Gastrocnemius medialis (tissue), 4 donors: Measurements from ENCODE around the gene SLC27A1. TPM values are rescaled to one million over a fixed set of nuclear protein-coding genes. Genes with fewer than 3 reads are reported as not detected.

Experiments used
- ATAC-seq, 2 donors: fragments of 150-250 bp; one replicate each; pipeline ENCODE4 v1.9.1; 2016
- DNase-seq, 2 donors: peaks; one replicate each; pipeline ENCODE4 v3.0.0-alpha.2; 2019
- H3K27ac ChIP-seq, 4 donors: fragments of 200-600 bp; sonication (generic); 1 replicate in 1 of 4; 2 replicates in 3 of 4; pipeline ENCODE4 v1.5.1; 2016 to 2018; ENCODE audit warnings: mild to moderate bottlenecking in 2 of 4, moderate library complexity in 1 of 4
- H3K27me3 ChIP-seq, 3 donors: fragments of 200-600 bp; sonication (generic) in 2 of 3; 1 replicate in 1 of 3; 2 replicates in 2 of 3; pipeline versions ENCODE4 v1.5.1 to v1.6.0; 2016 to 2019; ENCODE audit warnings: mild to moderate bottlenecking in 1 of 3, moderate library complexity in 1 of 3
- H3K36me3 ChIP-seq, 2 donors: fragments of 200-600 bp; sonication (generic) in 1 of 2; one replicate each; pipeline ENCODE4 v1.5.1; 2017 to 2018
- H3K4me1 ChIP-seq, 2 donors: fragments of 200-600 bp; sonication (generic) in 1 of 2; one replicate each; pipeline ENCODE4 v1.5.1; 2016 to 2017; ENCODE audit warnings: mild to moderate bottlenecking in 2 of 2
- H3K4me3 ChIP-seq, 4 donors: fragments of 200-600 bp; sonication (generic) in 3 of 4; 1 replicate in 1 of 4; 2 replicates in 3 of 4; pipeline ENCODE4 v1.5.1; 2016 to 2019; ENCODE audit warnings: mild to moderate bottlenecking in 2 of 4
- H3K9me3 ChIP-seq, 3 donors: fragments of 200-600 bp; sonication (generic) in 2 of 3; 1 replicate in 1 of 3; 2 replicates in 2 of 3; pipeline ENCODE4 v1.5.1; 2016 to 2019
- POLR2A ChIP-seq, 2 donors: fragments of 450-650 bp; IDR thresholded peaks; one replicate each; pipeline ENCODE4 v1.6.1; 2017; ENCODE audit warnings: antibody characterized with exemption in 2 of 2, mild to moderate bottlenecking in 2 of 2, moderate library complexity in 2 of 2
- in situ Hi-C, 4 donors: fragments of 200-750 bp; cut with MboI; loops; one replicate each; pipeline versions ENCODE4 v1.15.0 to v1.8.0; 2017; ENCODE audit warnings: low sequenced_read_pairs in 4 of 4
- intact Hi-C: fragments of 100-400 bp; cut with DNase I; formaldehyde crosslinking; loops from one replicate; pipeline ENCODE4 v1.15.1; 2023; ENCODE audit warnings: low total_unique reads
- total RNA-seq, 4 donors: library from RNA; depleted of rRNA; stranded (reverse); fragments of >200 nt; gene quantifications; one replicate each; pipeline versions ENCODE4 v1.1.0 to v1.2.3, GENCODE V29; 2016
- TF ChIP-seq, protein P1 (sequence below), 5 experiments: fragments of 450-650 bp in 3 of 5; fragments of 200-600 bp in 2 of 5; sonication (generic) in 2 of 5; IDR thresholded peaks in 4 of 5; conservative IDR thresholded peaks in 1 of 5; 1 replicate in 4 of 5; 2 replicates in 1 of 5; pipeline ENCODE4 v1.5.1; 2016 to 2019; ENCODE audit warnings: antibody characterized with exemption in 5 of 5, mild to moderate bottlenecking in 3 of 5, moderate library complexity in 3 of 5

The SLC27A1 gene
- total RNA-seq, 4 donors from 2014 or later = 20.7 to 53.8 (median 43.7) TPM

DNA sequence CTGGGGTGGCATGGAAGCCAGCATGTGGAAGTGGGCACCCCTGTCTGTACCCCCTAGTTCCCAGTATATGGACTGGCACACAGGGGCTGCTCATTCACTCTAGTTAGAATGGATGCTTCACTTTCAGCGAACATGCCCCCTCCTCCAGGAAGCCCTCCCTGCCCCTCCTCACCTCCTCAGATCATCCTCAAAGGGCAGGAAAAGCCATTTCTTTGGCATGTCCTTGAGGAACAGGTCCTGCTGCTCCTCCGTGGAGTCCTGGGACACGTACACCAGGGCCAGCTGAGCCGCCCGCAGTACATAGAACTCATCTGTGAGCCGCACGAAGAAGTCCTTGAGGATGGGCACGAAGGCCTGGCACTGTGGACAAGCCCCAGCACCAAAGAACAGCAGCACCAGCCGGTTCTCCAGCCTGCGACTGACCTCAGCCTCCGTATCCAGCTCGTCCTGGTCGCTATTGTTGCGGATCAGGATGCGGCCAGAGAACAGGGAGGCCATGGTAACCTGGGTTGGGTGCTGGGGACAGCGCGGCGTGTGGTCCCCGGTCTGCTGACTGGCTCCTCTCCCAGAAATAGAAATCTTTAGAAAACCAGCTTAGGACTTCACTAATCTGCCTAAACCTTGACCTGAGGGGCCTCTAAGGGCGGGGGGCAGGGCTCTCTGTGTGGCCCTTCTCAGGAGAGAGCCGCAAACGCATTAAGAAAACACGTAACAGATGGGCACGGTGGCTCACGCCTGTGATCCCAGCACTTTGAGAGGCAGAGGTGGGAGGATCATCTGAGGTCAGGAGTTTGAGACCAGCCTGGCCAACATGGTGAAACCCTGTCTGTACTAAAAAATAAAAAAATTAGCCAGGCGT lies 9.7 kb upstream of the SLC27A1 start, which contains the start of gene NXNL1:
NXNL1 (minus strand) TSS at position 555 of the 859 bp plus-strand sequence; CDS start at position 498, 57 bp downstream.
- Histone ChIP-seq H3K36me3 (no peaks in the 10 kb centered on the region), H3K27me3 (peaks cover 26 to 38% (median 36%) of the 10 kb centered on the region in 3 donors), H3K27ac (no peak within 1 kb of the TSS), H3K9me3 (no peaks in the 10 kb centered on the region), H3K4me3 (no peak within 1 kb of the TSS), H3K4me1 (no peaks in the 10 kb centered on the region)
- intact Hi-C loops = no loop called here
- DNase-seq (no peak), ATAC-seq (no peak)
- in situ Hi-C loops = loop anchor here in 2 of 4 donors (10.0 kb wide), 2 partner anchors 66 to 116 kb away; partner anchors contain the start of gene CCDC194 (in 1 of the 2)
- no peak for TF ChIP-seq POLR2A (IDR thresholded peaks at IDR 0.05)
- TF ChIP-seq, protein P1, sequence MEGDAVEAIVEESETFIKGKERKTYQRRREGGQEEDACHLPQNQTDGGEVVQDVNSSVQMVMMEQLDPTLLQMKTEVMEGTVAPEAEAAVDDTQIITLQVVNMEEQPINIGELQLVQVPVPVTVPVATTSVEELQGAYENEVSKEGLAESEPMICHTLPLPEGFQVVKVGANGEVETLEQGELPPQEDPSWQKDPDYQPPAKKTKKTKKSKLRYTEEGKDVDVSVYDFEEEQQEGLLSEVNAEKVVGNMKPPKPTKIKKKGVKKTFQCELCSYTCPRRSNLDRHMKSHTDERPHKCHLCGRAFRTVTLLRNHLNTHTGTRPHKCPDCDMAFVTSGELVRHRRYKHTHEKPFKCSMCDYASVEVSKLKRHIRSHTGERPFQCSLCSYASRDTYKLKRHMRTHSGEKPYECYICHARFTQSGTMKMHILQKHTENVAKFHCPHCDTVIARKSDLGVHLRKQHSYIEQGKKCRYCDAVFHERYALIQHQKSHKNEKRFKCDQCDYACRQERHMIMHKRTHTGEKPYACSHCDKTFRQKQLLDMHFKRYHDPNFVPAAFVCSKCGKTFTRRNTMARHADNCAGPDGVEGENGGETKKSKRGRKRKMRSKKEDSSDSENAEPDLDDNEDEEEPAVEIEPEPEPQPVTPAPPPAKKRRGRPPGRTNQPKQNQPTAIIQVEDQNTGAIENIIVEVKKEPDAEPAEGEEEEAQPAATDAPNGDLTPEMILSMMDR (IDR thresholded peaks at IDR 0.05 in 4 of 5, conservative IDR thresholded peaks at IDR 0.05 in 1 of 5) = no peak

DNA sequence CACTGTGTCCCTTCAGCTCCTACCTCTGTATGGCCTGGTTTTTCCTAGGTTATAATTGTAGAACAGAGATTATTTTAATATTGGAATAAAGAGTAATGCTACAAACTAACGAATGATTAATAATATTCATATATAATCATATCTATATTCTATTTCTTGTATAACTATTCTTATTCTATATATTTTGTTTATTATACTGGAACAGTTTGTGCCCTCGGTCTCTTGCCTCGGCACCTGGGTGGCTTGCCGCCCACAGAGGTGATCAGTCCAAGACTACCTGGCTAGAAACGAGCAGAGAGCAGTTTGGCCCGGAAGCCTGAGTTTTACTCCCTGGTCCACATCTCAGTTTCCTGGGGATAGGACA lies 3.9 kb upstream of the SLC27A1 start:
- H3K4me3 ChIP-seq = no peak overlapping the region
- H3K36me3 ChIP-seq = no peaks in the 10 kb centered on the region
- intact Hi-C loops = loop anchor here (1.0 to 5.0 kb wide), 5 partner anchors 13 to 544 kb away; partner anchors contain the start of gene MVB12A
- no peaks in the 10 kb centered on the region for H3K9me3 ChIP-seq
- ATAC-seq (no peak), DNase-seq (no peak)
- peaks cover 9 to 24% of the 10 kb centered on the region in 2 donors for H3K4me1 ChIP-seq
- no peaks in the 10 kb centered on the region for H3K27me3 ChIP-seq
- no peak for TF ChIP-seq POLR2A (IDR thresholded peaks at IDR 0.05)
- TF ChIP-seq, protein P1 (IDR thresholded peaks at IDR 0.05 in 4 of 5, conservative IDR thresholded peaks at IDR 0.05 in 1 of 5) = peak in 1 of 5 experiments; percentile 6
- in situ Hi-C loops = loop anchor here in 2 of 4 donors (10.0 kb wide), 2 partner anchors 72 to 122 kb away; partner anchors contain the start of gene CCDC194 (in 1 of the 2)
- H3K27ac ChIP-seq = peak overlapping the region; percentile 92 to 100 (median 96)

DNA sequence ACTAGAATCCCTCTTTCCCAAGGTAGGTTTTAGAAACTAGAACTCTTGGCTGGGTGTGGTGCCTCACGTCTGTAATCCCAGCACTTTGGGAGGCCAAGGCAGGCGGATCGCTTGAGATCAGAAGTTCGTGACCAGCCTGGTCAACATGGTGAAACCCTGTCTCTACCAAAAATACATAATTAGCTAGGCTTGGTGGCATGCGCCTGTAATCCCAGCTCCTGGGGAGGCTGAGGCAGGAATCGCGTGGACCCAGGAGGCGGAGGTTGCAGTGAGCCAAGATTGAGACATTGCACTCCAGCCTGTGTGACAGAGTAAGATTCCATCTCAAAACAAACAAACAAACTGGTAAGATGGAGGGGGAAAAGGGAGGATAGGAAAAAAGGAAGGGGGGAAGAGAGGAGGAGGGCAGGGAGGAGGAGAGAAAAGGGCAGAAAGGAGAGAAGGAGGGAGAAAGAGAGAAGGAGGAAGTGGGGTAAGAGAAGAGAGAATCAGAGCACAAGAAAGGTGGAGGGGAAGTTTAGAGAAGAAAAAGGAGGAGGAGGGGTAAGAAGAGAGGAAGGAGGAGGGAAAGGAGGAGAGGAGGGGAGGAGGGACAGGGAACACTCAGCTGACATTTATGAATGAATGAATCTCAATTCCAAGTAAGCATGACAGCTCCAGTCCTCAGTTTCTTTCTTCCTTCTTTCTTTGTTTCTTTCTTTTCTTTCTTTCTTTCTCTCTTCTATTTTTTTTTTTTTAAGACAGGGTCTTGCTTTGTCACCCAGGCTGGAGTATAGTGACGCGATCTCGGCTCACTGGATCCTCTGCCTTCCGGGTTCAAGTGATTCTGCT lies 2.6 kb upstream of the SLC27A1 start:
- Histone ChIP-seq H3K27ac (peak overlapping the region; percentile 92 to 100 (median 96)), H3K27me3 (no peaks in the 10 kb centered on the region), H3K9me3 (no peaks in the 10 kb centered on the region), H3K4me3 (peak overlapping the region; percentile 74 to 91 (median 80)), H3K4me1 (peaks cover 9 to 29% of the 10 kb centered on the region in 2 donors), H3K36me3 (no peaks in the 10 kb centered on the region)
- in situ Hi-C loops (loop anchor here in 2 of 4 donors (10.0 kb wide), 2 partner anchors 73 to 123 kb away; partner anchors contain the start of gene CCDC194 (in 1 of the 2)), intact Hi-C loops (loop anchor here (2.0 to 5.0 kb wide), 3 partner anchors 45 to 543 kb away; partner anchors contain the start of gene MVB12A)
- DNase-seq = peak; percentile 45 to 71
- ATAC-seq = no peak
- TF ChIP-seq POLR2A (IDR thresholded peaks at IDR 0.05) = peak; percentile 32 to 43
- TF ChIP-seq, protein P1 (IDR thresholded peaks at IDR 0.05 in 4 of 5, conservative IDR thresholded peaks at IDR 0.05 in 1 of 5) = no peak
